Activated CD4-positive, alpha-beta T cell treated with anti-CD3 and anti-CD28 coated beads, Interleukin-10, Interleukin-2, amounts not matched to agents 100 ng/mL and 50 ng/mL, durations not matched to agents 16 hours and 8 hours (primary cell): ENCODE measurements around the gene ZSCAN29.
"Not testable (repeated sequence)": the region's sequence is repeated elsewhere in the genome, so short reads cannot be mapped to it uniquely, and the experiment has no call there.

Experiments used
- DNase-seq: peaks from one replicate; pipeline ENCODE4 v3.0.0-alpha.2; 2020

The ZSCAN29 gene

DNA sequence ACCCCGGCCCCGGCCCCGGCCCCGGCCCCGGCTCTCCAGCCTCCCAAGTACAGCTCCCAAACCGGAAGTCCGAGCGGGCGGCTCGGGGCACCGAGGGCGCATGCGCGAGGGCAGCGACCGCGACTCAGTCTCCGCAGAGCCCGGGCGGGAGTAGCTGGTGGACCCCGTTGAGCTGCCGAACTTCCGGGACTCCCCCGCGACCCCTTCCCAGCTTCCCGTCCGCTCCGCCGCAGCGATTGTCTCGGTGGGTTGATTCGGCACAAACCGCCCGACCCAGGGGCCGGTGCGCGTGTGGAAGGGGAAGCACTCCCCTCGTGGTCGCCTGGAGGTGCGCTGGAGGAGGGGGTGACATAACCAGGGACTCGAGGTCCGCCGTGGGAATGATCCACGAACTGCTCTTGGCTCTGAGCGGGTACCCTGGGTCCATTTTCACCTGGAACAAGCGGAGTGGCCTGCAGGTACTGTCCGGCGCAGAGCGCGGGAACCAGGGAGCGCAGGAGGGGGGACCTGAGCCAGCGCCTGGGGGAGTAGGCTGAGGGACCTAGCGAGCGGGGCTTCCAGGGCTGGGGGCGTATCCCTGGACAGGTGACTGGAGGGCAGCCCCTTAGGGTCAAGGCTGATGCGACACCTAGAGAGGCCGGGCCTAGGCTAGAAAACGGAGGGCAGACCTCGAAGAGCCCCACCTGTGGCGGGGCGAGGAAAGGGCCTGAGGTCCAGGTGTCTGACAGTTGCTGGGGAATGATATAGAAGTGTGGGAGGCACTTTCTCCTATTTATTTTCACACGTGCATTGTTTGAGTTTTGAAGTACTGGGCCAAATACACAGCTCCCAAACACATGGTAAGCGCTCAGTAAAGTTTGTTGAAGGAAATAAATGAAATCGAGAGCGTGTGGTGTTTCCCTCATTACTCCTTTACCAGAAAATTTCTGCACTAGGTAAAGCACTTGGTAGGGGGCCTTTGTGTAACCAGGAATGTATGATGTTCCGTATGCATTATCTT lies at the start of gene ZSCAN29, which contains the start of gene TUBGCP4:
TSS of gene ZSCAN29 (minus strand) at position 69 of the 1,000 bp plus-strand sequence. CDS start 1,130 bp downstream, outside the sequence.
TSS of gene TUBGCP4 (plus strand) at position 127 of the 1,000 bp plus-strand sequence. CDS start at position 381, 254 bp downstream.
- peak; percentile 89 for DNase-seq

DNA sequence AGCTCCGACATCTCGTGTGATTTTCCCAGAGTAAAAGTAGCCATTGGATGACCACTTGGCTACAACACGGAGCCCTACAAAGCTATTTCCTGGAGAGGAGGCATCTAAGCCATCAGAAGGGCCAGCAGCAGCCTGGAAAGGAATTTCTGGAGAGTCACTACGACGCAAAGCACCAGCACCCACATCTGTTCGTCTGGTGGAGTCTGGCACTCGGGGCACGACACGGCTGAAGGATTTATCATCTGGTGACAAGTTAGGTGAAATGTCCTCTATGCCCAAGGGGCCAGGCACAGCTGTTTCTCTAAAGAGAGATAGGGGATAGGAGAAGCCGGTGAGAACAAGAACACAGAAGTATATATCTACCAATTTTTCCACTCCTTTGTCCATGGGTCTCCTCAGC lies 49.6 kb upstream of the ZSCAN29 start:
- DNase-seq = no peak

DNA sequence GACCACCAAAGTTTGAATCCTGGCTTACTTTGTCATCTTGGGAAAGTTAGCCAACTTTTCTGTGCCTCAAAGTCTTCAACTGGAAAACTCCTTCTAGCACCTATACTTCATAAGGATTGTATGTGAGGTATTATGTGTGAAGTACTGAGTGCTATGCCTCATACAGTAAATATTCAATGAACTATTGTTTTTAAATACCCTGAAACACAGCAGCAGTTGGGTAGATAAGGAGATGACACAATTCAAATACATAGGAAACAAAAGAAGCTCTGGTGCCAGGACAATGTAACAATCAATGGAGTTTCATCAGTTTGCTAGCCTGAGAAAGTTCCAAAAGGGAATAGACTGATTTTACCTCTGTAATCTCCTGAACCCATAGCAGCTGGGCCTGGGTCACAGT lies 43.4 kb upstream of the ZSCAN29 start:
- no peak for DNase-seq

DNA sequence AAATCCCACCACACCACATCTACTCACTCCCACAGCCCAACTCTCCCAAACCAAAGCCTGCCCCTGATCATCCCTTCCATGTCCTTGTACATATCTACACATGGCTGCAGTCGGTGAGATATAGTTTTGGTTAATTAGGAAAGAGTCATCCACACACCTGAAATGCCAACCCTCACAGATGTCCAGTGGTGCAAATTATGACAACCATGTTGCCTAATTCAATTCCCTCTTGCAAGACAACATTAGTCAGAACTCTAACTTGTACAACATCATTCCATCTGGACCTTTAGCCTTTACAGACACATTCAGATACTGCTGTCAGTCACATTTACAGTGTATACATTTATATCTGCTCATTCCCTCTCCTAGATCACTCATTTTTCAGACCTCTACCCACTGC lies 41.3 kb upstream of the ZSCAN29 start:
- no peak for DNase-seq

DNA sequence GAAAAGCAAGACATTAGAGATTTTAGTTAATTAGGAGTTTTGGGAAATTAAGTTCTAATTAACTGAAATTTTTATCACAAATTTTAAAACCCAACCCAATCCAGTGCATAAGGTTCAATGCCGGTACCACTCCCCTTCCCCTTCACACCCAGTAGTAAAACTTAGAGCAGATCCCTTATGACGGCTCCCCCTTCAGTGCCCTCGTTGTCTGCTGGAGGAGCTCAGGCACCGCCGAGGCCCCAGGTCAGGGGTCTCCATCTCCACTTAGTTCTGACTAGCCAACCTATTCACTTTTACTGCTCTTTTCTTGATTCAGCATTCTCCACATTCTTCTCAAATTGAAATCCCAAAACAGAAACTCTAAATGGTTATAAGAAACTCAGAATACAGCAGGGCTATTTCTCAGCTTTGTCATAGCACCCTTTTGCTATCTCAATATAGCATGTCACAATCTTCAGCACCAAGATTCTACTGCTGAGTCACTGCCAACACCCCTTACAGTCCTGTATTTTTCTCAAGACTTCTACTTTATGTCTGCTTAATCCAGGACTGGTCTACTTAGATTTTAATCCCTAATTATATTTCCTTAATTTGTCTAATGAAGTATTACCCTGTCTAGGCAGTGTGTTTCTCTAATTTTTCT lies 39.9 kb upstream of the ZSCAN29 start:
- no peak for DNase-seq

DNA sequence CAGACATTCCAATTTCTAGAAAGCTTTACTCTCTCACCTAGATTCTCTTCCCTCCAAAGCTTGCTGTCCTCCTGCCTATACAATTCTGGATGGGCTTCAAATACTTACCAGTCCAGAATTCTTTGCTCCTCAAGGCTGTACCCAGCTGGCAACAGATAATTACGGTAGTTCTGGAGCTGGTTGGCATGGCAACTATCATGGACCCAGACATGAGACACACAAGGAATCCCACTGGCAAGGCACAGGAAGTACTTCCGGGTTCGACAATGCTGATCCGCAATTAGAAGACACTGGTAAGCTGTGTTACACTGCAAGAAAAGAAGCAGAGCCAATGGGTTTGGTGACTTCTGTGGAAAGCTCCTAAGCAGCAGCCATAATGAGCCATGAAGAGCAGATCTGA lies 37.9 kb upstream of the ZSCAN29 start:
- DNase-seq = no peak

DNA sequence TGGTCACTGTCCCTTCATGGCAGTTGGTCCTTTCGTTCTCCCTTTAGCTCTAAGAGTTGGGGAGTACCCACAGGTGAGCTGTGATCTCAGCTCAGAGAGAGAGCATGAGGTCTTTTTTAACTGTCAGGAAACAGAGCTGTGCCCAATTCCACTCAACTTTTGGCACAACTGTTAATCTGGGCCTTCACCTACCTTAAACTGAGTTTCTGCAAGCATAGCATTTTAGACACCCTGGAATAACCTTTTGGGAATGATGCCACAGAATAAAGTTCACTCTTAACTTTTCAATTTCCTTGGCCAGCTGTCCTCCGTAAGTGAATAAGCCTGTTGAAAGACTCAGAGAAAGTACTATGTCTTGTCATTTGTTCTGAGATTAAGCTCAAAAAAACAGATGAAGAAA lies 36.0 kb upstream of the ZSCAN29 start:
- DNase-seq = no peak

DNA sequence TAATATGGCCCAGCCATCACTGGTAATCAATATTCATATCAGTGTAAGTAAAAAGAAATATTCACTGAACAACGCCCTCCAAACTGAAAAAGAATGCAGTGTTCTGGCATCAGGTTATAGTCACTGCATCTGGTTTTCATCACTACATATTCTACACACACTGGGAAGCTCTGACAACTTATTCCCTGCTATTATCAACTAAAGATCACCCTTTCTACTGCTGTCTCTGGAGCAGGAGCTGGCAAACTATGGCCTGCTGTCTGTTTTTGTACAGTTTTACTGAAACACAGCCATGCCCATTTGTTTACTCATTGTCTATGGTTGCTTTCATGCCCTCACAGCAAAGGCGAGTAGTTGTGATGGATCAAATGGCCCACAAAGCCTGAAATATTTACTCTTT lies 35.3 kb upstream of the ZSCAN29 start:
- DNase-seq = no peak

DNA sequence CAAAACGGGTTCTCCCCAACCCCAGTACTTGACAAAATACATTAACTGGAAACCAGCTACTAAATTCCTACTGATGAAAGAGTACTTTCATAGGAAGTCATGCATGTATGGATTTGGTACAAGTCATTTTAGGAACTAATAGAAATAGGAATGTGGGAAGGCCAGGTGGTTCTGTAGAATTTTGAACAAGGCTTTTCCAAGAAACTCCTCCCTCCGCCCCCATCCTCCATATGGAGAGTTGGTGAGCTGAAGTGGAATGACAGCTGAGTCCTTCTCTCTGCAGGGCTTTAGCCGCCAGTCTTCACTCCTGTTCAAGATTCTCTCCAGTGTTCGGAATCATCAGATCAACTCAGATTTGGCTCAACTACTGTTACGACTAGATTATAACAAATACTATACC lies 33.3 kb upstream of the ZSCAN29 start:
- DNase-seq = no peak

DNA sequence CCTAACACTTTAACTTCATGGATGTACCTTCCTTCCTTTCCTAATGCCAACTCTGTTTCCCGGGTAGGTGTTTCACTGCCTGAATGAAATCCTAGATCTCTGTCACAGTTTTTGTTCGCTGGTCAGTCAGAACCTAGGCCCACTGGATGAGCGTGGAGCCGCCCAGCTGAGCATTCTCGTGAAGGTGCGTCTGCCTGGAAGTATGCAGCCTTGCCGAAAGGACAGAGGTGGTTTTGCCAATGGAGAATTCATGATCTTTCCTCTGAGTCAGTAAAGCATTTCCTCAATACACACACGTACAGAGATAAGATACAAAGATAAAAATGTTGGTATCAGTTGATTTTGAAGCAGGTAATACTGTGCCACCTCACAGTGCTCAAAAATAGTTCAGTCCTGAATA lies 32.8 kb upstream of the ZSCAN29 start:
- no peak for DNase-seq

DNA sequence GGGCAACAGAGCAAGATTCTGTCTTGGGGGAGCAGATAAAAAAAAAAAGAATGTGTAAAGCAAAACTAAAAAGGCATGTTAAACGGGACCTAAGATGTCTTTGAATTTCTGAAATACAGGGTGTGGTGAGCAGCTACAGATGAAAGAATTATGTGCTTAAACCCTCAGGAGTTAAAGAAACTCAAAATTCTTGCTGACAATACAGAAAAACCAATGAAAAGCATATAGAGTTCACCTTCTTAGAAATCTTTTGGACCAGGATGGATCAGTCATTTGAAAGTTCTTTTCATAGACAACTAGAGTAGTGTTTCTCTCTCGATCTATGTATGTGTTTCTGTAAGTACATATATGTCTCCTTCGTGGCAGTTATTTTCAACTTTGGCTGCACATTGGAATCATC lies 31.4 kb upstream of the ZSCAN29 start:
- DNase-seq = no peak

DNA sequence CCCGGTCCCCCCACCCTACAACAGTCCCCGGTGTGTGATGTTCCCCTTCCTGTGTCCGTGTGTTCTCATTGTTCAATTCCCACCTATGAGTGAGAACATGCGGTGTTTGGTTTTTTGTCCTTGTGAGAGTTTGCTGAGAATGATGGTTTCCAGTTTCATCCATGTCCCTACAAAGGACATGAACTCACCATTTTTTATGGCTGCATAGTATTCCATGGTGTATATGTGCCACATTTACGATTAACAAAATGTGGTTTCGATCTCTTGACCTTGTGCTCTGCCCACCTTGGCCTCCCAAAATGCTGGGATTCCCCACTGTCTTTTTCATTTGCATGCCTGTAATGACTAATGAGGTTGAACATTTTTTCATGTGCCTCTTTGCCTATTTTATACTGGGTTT lies 22.7 kb upstream of the ZSCAN29 start:
- not testable (repeated sequence) for DNase-seq

DNA sequence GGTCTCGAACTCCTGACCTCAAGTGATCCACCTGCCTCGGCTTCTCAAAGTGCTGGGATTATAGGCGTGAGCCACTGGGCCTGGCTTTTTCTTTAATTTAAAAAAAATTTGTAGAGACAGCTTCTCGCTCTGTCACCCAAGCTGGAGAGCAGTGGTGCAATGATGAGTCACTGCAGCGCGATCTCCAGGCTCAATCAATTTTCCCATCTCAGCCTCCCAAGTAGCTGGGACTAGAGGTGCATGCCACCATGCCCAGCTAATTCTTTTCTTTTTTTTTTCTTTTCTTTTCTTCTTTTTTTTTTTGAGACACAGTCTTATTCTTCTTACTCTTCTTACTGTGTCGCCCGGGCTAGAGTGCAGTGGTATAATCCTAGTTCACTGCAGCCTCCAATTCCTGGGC lies 19.9 kb upstream of the ZSCAN29 start:
- no peak for DNase-seq

DNA sequence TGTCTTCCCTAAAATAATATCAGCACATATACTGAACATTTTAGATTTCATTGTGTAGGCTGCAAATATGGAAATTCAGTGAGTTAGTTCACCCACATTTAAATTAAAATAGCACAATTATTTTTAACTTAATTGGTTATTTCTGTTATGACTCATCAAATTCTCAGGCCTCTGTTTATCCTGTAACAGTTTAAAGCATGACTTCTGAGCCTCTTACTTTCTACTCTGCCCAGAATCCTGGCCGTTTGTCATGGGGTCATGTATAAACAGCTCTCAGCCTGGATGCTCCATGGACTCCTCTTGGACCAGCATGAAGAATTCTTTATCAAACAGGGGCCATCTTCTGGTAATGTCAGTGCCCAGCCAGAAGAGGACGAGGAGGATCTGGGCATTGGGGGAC lies 12.2 kb upstream of the ZSCAN29 start:
- no peak for DNase-seq

DNA sequence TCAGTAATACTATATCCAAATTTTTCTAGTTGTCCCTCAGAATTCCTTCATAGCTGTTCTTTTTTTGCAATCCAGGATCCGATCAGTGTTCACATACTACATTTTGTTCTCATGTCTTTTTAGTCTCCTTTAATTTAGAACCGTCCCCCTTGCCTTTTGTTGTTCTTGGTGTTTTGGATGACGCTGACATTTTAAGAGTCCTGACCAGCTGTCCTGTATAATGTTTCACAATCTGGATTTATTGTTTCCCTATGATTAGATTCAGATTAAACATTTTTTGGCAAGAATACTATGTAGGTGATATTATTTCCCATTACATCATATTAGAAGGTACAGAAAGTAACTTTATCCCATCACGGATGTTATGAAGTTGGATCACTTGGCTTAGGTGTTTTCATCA lies 11.5 kb upstream of the ZSCAN29 start:
- no peak for DNase-seq

DNA sequence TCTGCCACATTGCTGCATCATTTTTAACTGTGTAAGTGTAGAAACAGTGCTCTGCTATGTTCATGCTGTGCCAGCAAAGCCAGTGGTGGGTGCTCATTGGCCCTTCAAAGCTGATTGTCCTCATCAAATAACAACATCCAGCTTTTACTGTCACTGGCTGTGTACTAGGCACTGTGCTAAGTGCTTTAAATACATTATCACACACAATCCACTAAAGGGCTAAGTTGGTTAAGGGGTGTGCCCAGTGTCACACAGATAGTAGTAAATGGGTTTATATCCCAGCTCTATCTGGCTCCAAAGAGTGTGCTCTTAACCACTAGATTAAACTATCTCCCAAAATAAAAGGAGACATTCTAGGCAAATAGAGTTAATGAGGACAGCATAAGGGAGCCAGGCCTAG lies 7.8 kb upstream of the ZSCAN29 start:
- no peak for DNase-seq

DNA sequence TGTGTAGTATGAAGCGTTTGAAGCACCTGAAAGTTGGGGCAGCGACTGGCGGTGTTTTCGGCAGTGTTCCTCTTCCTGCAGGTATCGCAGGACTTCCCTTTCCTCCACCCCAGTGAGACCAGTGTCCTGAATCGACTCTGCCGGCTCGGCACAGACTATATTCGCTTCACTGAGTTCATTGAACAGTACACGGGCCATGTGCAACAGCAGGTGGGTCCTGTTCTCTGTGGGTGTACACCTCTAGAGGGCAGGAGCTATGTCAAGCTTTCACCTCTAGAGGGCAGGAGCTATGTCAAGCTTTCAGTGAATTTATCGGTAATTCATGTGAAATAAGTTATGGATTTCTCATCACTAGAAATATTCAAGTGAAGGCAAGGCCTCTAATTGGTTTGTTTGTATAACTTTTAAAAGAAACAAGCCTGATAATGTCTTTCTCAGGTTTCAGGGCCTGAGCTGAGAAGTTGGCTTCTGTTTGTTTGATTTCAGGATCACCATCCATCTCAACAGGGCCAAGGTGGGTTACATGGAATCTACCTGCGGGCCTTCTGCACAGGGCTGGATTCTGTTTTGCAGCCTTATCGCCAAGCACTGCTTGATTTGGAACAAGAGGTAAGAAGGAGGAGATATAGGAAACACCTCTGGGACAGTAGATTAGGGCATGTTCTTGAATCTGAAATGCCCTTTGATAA lies 5.3 kb upstream of the ZSCAN29 start:
- peak; percentile 52 for DNase-seq

DNA sequence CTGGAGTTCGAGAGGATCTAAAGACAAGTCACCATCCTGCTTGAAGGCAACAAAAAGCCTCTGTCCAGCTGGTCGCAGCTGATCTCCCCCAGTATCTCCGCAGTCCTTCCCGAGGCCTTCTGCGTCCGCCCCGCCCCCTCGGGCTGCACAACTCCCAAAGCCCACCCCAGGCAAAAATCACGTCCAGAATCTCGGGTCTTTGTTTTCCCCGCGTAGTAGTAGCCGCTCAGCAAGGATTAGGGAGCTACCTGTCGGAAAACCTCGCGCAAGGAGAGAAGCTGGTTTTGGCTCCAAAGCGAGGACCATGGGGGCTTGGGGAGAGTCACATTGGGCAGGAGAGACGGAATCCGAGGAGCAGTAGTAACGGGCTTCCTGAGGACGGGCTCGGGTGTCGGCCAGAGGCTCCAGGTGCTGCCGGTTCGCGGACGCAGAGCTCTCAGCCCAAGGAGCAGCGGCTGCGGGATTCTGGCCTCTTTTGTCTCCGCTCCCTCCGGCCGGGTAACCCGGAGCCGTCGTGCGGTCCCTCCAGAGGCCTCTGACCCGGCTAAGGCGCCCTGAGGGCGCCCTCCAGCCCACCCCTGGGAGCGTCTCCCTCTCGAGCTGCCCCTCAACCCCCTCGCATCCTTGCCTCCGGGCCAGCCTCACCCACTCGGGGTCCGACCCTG lies 401 bp downstream of the ZSCAN29 start:
- peak; percentile 2 for DNase-seq

DNA sequence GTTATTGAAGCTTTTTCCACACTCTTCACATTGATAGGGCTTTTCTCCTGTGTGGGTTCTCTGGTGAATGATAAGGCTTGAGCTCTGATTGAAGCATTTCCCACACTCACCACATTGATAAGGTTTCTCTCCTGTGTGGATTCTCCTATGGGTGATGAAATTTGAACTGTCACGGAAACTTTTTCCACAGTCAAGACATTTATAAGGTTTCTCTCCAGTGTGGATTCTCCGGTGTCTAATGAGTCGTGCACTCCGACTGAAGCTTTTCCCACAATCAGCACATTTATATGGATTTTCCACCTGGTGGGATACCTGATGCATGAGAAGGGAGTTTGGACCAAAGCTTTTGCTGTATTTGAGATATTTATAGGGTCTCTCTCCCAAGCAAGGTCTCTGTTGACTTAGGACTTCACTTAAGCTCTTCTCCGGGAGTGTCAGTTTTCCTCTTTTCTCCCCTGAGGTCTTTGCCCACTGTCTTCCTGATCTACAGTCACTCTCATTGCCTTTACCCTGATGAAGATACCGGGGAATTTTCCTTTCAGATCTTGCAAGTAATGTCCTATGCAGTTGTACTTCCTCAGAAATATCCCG lies 9.4 kb downstream of the ZSCAN29 start:
- no peak for DNase-seq

DNA sequence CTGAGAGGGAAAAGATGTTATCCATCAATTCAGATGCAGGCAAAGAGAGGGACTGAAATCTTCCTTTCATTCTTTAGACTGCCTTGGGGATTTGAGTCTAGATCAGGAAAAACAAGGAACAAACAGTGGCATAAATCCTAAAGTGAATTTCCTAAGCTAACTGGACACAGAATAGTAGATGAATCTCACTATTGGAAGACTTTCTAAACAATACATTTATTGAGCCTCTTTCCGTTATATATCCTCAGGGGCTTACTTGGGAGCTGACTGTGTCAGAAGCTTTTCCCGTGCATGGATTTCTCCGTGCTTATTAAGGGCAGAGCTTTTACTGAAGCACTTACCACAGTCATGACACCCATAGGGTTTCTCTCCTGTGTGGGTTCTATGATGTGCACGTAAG lies 10.0 kb downstream of the ZSCAN29 start:
- DNase-seq = no peak

DNA sequence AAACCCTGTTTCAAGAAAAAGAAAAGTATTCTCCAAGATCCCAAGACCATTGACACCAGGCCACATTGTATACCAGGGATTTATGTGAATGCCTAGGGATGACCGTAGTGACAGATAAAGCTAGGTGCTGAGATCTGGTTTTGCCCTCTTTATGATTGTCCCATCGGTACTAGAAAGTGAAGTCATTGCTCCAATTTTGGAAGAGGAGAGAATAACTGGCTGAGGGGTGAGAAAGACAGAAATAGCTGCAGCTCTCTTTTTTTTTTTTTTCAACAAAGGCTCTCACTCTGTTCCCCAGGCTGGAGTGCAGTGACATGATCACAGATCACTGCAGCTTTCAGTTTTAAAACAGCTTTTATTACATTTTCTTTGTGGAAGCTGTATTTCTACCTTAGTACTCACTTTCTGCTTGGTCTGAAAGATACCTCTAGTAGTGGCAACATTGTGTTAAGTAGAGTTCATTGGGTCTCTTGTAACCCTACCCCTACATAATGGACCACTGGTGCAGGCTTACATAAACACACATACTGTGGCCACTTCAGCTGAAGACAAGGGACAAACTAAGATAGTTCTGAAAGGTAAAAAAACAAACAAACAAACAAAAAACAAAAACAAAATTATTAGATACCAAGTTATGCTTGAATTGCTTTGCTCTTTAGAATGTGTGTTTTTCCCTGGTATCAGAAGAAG lies 18.0 kb downstream of the ZSCAN29 start:
- DNase-seq = no peak

DNA sequence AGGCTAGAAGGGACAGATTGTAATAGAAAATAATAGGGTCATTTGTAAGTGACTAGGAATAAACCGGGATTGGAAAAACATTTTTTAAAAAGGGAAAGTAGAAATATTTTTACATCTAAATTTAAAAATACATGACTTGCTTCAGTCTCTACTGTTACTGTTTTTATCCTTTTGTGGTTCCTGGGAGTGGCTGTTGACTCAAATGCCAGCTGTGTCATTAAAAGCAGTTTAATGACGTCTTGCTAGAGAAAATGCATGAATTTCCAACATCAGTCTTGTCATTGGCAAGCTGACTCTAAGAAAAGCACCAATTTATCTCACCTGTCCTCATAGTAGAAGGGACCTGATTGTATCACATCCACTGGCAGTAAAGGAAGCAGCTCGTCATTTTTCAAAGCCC lies 23.7 kb downstream of the ZSCAN29 start:
- no peak for DNase-seq
